Measurements from ENCODE around the gene XKR7. TPM values are rescaled to one million over a fixed set of nuclear protein-coding genes. Genes with fewer than 3 reads are reported as not detected.

XKR7 gene
- total RNA-seq, 2 donors from 2014 or later = not detected

GRCh38 chr20:31972471-31973021, 4.6 kb downstream of the XKR7 start:
- Mint-ChIP-seq H3K4me1 (ENCODE audit: low read depth) (peaks cover 5% of the 10 kb centered on the region), H3K27ac (no peak overlapping the region), H3K27me3 (ENCODE audit: low read depth) (peaks cover 32% of the 10 kb centered on the region), H3K36me3 (ENCODE audit: insufficient read depth in 2 of 2) (peaks cover 0 to 1% of the 10 kb centered on the region in 2 donors), H3K4me3 (no peak overlapping the region), H3K9me3 (no peaks in the 10 kb centered on the region)
- no peak for ATAC-seq (replicated peaks in 1 of 2)
- no peak for DNase-seq

DNA sequence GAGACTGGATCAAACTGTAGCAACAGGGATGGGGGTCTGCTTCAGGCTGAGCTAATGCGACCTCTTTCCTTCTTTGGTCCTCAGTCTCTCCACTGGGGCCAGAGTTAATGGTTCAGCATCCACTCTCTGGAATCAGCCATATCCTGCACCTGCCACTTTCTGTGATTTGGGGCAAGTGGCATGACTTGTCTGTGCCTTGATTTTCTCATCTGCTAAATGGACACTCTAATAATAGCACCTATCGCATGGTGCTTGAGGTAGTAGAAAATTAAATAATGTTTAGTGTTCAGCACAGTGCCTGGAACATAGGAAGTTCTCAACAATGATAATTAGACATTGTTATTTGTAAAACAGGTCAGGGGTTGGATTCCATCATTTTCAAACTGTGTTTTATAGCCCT, 6.3 kb downstream of the XKR7 start:
- Mint-ChIP-seq H3K36me3 (ENCODE audit: insufficient read depth in 2 of 2) (no peaks in the 10 kb centered on the region), H3K27ac (no peak overlapping the region), H3K27me3 (ENCODE audit: low read depth) (peaks cover 31% of the 10 kb centered on the region), H3K4me3 (no peak overlapping the region), H3K9me3 (no peaks in the 10 kb centered on the region), H3K4me1 (ENCODE audit: low read depth) (no peaks in the 10 kb centered on the region)
- DNase-seq = no peak
- no peak for ATAC-seq (replicated peaks in 1 of 2)

GRCh38 chr20:31974951-31975487, 7.1 kb downstream of the XKR7 start:
- peaks cover 34% of the 10 kb centered on the region for H3K27me3 Mint-ChIP-seq (ENCODE audit: low read depth)
- DNase-seq (no peak), ATAC-seq (replicated peaks in 1 of 2) (no peak)
- no peak overlapping the region for H3K4me3 Mint-ChIP-seq
- H3K4me1 Mint-ChIP-seq (ENCODE audit: low read depth) = no peaks in the 10 kb centered on the region
- no peak overlapping the region for H3K27ac Mint-ChIP-seq
- no peaks in the 10 kb centered on the region for H3K36me3 Mint-ChIP-seq (ENCODE audit: insufficient read depth in 2 of 2)
- H3K9me3 Mint-ChIP-seq = no peaks in the 10 kb centered on the region

- peaks cover 28% of the 10 kb centered on the region for H3K27me3 Mint-ChIP-seq (ENCODE audit: low read depth)
- DNase-seq = no peak
- H3K27ac Mint-ChIP-seq = no peak overlapping the region
- no peaks in the 10 kb centered on the region for H3K9me3 Mint-ChIP-seq
- H3K4me3 Mint-ChIP-seq = no peak overlapping the region
- H3K36me3 Mint-ChIP-seq (ENCODE audit: insufficient read depth in 2 of 2) = no peaks in the 10 kb centered on the region
- no peak for ATAC-seq (replicated peaks in 1 of 2)
- no peaks in the 10 kb centered on the region for H3K4me1 Mint-ChIP-seq (ENCODE audit: low read depth)
These were observed 7.9 kb downstream of the XKR7 start for GRCh38 chr20:31975874-31976273.

DNA sequence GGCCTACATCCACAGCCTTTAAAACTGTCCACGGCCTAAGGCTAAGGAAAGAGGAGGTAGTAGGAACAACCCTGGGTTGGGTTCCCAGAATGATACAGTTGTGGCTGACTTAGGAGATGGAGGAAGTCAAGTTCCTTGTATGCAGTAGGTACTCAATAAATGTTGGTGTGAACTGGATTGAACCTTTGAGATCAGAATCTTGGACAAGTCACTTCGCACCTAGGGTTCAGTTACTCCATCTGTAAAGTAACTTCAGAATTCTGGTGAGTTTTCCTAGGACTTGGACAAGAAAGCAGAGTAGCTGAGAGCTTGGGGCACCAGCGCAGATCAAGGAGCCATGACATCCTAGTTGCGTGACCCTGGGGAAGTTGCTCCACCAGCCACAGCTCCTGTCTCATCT, 9.1 kb downstream of the XKR7 start:
- Mint-ChIP-seq H3K4me1 (ENCODE audit: low read depth) (no peaks in the 10 kb centered on the region), H3K9me3 (no peaks in the 10 kb centered on the region), H3K4me3 (no peak overlapping the region), H3K27me3 (ENCODE audit: low read depth) (peaks cover 31% of the 10 kb centered on the region), H3K27ac (no peak overlapping the region), H3K36me3 (ENCODE audit: insufficient read depth in 2 of 2) (no peaks in the 10 kb centered on the region)
- no peak for ATAC-seq (replicated peaks in 1 of 2)
- DNase-seq = no peak

DNA sequence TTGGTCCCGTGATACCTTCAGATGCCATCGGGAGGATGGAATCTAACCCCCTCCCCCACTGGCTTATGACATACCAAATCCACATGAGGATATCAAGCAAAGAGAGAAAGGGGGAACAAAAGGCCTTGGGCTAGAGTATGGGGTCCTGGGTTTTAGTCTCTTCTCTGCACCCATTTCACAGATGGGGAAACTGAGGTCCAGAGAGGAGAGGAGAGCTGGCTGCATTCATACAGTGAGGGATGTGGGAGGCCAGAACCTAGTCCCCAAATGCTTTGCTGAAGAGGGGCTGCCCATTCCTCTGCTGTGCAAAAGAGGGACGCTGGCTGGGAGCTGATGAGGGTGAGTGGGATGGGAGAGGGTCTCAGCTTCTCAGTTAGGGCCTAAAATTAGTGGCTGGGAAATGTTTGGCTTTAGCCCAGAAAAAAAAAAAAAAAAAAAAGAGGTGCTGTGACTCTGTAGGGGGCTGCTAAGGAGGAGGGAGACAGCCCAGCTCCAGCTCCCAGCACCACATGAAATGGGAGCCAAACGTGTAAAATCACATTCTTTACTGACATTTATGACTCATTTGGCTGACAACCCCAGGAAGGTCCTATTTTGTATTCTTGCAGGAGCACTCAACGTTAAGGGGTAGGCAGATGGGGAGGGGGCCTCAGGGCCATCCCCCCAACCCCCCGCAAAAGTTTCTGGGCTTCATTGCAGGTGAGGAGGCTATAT, 11.9 kb downstream of the XKR7 start:
- Mint-ChIP-seq H3K27me3 (ENCODE audit: low read depth) (peaks cover 31% of the 10 kb centered on the region), H3K4me1 (ENCODE audit: low read depth) (no peaks in the 10 kb centered on the region), H3K9me3 (no peaks in the 10 kb centered on the region), H3K4me3 (no peak overlapping the region), H3K36me3 (ENCODE audit: insufficient read depth in 2 of 2) (no peaks in the 10 kb centered on the region), H3K27ac (no peak overlapping the region)
- ATAC-seq (replicated peaks in 1 of 2) (no peak), DNase-seq (no peak)

GRCh38 chr20:31981784-31982183, 13.8 kb downstream of the XKR7 start:
- ATAC-seq (replicated peaks in 1 of 2) (no peak), DNase-seq (no peak)
- Mint-ChIP-seq H3K9me3 (no peaks in the 10 kb centered on the region), H3K4me3 (no peak overlapping the region), H3K27me3 (ENCODE audit: low read depth) (peaks cover 21% of the 10 kb centered on the region), H3K36me3 (ENCODE audit: insufficient read depth in 2 of 2) (no peaks in the 10 kb centered on the region), H3K4me1 (ENCODE audit: low read depth) (no peaks in the 10 kb centered on the region), H3K27ac (no peak overlapping the region)

DNA sequence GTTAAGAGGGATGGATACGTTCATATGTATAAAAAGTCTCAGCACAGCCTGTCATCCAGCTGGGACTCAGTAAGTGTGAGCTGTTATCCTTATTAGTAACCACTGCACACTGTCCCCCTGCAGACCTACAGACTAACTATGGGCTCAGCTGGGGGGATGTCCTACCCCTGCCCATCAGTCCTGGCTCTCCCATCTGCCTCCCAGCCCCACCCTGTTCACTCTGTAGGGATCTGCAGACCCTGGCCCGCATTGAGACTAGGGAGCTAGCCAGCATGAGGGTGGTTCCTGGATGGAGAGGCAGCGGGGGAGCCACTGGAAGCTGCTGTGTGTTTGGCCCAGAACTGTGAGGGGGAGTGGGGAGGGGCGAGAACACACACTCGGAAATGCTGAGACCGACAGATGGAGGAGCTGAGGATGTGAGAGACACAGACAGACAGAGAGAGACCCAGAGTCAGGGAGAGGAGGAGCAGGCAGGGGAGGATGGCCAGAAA, 17.1 kb downstream of the XKR7 start:
- Mint-ChIP-seq H3K27ac (no peak overlapping the region), H3K27me3 (ENCODE audit: low read depth) (peaks cover 9% of the 10 kb centered on the region), H3K4me1 (ENCODE audit: low read depth) (peaks cover 5% of the 10 kb centered on the region), H3K9me3 (no peaks in the 10 kb centered on the region), H3K36me3 (ENCODE audit: insufficient read depth in 2 of 2) (no peaks in the 10 kb centered on the region), H3K4me3 (no peak overlapping the region)
- ATAC-seq (replicated peaks in 1 of 2) (no peak), DNase-seq (no peak)

DNA sequence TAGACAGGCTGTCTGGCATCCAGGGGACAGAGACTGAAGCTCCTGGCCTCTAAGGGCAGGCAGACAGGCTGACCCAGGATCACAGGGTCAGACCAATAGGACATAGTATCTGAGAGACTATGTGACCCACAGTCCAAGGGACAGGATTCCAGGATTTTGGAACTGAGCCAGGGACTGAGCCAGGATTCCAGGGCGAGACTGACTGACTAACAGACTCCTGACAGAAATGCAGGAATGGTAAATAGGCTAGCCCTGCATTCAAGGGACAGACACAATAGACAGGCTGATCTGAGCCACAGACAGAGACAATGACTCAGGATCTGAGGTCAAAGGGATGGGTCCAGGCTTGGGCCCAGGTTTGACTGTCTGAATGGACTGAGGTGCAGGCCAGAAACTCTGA, 19.8 kb downstream of the XKR7 start:
- ATAC-seq (replicated peaks in 1 of 2) = no peak
- Mint-ChIP-seq H3K36me3 (ENCODE audit: insufficient read depth in 2 of 2) (no peaks in the 10 kb centered on the region), H3K9me3 (no peaks in the 10 kb centered on the region), H3K27me3 (ENCODE audit: low read depth) (no peaks in the 10 kb centered on the region), H3K4me3 (no peak overlapping the region), H3K4me1 (ENCODE audit: low read depth) (peaks cover 5% of the 10 kb centered on the region), H3K27ac (no peak overlapping the region)
- no peak for DNase-seq

- H3K27ac Mint-ChIP-seq = peak overlapping the region; percentile 43
- H3K4me1 Mint-ChIP-seq (ENCODE audit: low read depth) = peaks cover 5% of the 10 kb centered on the region
- ATAC-seq (replicated peaks in 1 of 2) = no peak
- no peak for DNase-seq
- H3K9me3 Mint-ChIP-seq = no peaks in the 10 kb centered on the region
- no peak overlapping the region for H3K4me3 Mint-ChIP-seq
- no peaks in the 10 kb centered on the region for H3K36me3 Mint-ChIP-seq (ENCODE audit: insufficient read depth in 2 of 2)
- peaks cover 5% of the 10 kb centered on the region for H3K27me3 Mint-ChIP-seq (ENCODE audit: low read depth)
These were observed 20.6 kb downstream of the XKR7 start for GRCh38 chr20:31988430-31989015.

- H3K4me1 Mint-ChIP-seq (ENCODE audit: low read depth) = peaks cover 5% of the 10 kb centered on the region
- no peaks in the 10 kb centered on the region for H3K9me3 Mint-ChIP-seq
- no peak overlapping the region for H3K27ac Mint-ChIP-seq
- H3K4me3 Mint-ChIP-seq = no peak overlapping the region
- ATAC-seq (replicated peaks in 1 of 2) = no peak
- DNase-seq = no peak
- H3K36me3 Mint-ChIP-seq (ENCODE audit: insufficient read depth in 2 of 2) = no peaks in the 10 kb centered on the region
- H3K27me3 Mint-ChIP-seq (ENCODE audit: low read depth) = peaks cover 11% of the 10 kb centered on the region
These were observed 21.2 kb downstream of the XKR7 start for GRCh38 chr20:31989030-31989645.

- Mint-ChIP-seq H3K4me1 (ENCODE audit: low read depth) (peaks cover 12% of the 10 kb centered on the region), H3K36me3 (ENCODE audit: insufficient read depth in 2 of 2) (no peaks in the 10 kb centered on the region), H3K4me3 (no peak overlapping the region), H3K27ac (no peak overlapping the region), H3K9me3 (no peaks in the 10 kb centered on the region), H3K27me3 (ENCODE audit: low read depth) (peaks cover 23% of the 10 kb centered on the region)
- ATAC-seq (replicated peaks in 1 of 2) (no peak), DNase-seq (no peak)
These were observed 22.8 kb downstream of the XKR7 start for GRCh38 chr20:31990641-31991338.

DNA sequence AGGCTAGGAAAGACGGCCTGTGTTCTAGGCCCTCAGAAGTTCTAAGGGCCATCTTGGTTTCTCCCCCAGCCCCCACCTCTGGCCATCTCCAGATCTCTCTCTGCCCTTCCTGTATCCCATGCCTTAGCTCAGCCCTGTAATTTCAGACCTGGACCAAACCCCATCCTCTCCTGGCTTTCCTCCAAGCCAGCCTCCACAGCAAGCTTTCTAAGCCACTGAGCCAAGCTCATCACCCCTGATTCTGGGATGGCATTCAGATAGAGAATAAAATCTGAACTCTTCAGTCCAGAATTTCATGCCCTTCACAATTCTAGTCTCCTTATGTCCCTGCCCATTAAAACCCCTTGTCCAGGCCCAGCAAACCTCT, 23.4 kb downstream of the XKR7 start:
- no peaks in the 10 kb centered on the region for H3K36me3 Mint-ChIP-seq (ENCODE audit: insufficient read depth in 2 of 2)

More for the DNA sequence above, 23.4 kb downstream of the XKR7 start:
- H3K4me1 Mint-ChIP-seq (ENCODE audit: low read depth) = peaks cover 14% of the 10 kb centered on the region
- H3K27ac Mint-ChIP-seq = no peak overlapping the region
- H3K27me3 Mint-ChIP-seq (ENCODE audit: low read depth) = peaks cover 28% of the 10 kb centered on the region
- ATAC-seq (replicated peaks in 1 of 2) (no peak), DNase-seq (no peak)
- H3K4me3 Mint-ChIP-seq = no peak overlapping the region
- no peaks in the 10 kb centered on the region for H3K9me3 Mint-ChIP-seq
